Renal cortex interstitium (tissue), 11 donors: ENCODE data around the gene MLLT3. TPM values are rescaled to one million over a fixed set of nuclear protein-coding genes. Genes with fewer than 3 reads are reported as not detected.

Source experiments
- DNase-seq, 11 donors: peaks; one replicate each; pipeline ENCODE4 v3.0.0-alpha.2; 2013; ENCODE audit warnings: low read depth in 9 of 11, low spot score in 4 of 11; ENCODE audit errors: extremely low read depth in 1 of 11
- polyA plus RNA-seq, 3 donors: library from polyadenylated mRNA; unstranded; fragments of 120-200 nt; gene quantifications; one replicate each; pipeline ENCODE4 v1.2.1, GENCODE V29; 2013; ENCODE audit not compliant: insufficient read length in 3 of 3

MLLT3 gene
- polyA plus RNA-seq, 3 donors: 27.5 to 34.1 (median 32.6) TPM

GRCh38 chr9:20570756-20571155, 51.5 kb downstream of the MLLT3 start:
- DNase-seq: no peak

DNA sequence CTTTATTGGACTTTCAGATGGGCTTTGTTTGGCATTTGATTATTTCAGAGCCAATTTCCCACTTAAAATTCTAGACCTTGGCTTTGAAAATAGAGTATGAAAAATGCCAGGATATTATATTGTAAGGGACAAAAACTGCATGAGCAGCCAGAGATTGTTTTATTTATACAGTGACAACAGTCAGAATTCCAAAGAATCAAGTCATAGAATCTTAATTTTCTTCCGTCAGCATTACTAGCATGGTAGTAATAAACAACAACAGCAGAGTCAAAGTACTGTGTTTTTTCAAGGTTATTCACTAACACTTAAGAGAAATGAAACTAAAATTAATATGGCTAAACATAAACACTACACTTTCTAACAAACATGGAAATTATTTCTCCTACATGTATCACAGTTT, 52.2 kb downstream of the MLLT3 start:
- DNase-seq: no peak

- DNase-seq: no peak
Observed at GRCh38 chr9:20569525-20569924, 52.8 kb downstream of the MLLT3 start.

DNA sequence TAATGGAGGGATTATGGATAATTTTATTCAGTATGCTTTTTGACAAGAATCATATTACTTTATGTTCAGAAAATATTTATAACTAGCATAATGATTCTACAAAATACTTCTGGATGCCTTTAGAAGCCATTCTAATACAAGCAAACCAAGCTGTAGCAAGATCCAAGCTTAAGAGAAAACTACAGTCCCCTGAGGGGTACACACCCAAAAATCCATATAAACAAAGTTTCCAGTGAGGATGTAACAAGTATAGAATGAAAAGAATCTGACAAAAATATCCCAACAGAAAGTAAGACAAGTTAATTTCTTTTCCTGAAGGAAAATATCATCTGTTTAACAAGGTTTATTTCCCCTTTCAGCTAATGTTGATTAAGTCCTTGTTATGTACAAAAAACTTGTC, 53.9 kb downstream of the MLLT3 start:
- DNase-seq: no peak

GRCh38 chr9:20566401-20566800, 55.9 kb downstream of the MLLT3 start:
- no peak for DNase-seq

DNA sequence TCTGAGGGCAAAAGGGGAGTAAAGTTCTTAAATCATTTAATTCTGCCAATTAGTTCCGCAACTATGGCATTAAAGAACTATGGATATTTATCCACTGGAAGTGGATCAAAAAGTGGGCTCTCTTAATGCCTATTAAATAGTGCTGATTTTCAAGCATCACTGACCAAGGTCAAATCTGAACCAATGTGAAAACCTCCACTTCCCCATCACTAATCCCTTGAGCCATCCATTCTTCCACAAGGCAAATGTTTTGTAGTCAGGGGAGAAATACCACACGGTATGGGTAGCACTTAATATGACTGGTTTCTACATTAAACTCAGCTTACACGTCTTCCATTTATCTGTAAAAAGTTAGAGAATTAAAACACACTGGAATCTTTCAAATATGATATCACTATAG, 57.6 kb downstream of the MLLT3 start:
- no peak for DNase-seq

- DNase-seq: no peak
Observed at GRCh38 chr9:20563917-20564316, 58.4 kb downstream of the MLLT3 start.

DNA sequence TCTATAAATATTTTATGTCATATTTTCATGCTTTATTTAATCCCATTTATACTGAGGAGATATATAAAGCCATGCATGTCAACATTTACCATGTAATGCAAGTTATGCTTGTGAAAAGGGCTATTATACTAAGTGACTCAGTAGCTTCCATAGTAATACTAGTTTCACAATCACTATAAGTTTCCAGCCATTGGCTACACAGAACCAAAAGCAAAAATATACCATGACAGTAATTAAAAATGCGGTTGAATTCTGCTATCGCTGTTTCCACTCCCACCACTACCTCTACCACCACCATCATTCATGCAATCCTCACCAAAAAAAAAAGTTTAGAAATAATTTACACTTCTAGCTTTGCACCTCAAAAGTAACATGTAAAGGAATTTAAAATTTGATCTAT, 60.2 kb downstream of the MLLT3 start:
- no peak for DNase-seq

GRCh38 chr9:20561531-20561930, 60.8 kb downstream of the MLLT3 start:
- DNase-seq: no peak

DNA sequence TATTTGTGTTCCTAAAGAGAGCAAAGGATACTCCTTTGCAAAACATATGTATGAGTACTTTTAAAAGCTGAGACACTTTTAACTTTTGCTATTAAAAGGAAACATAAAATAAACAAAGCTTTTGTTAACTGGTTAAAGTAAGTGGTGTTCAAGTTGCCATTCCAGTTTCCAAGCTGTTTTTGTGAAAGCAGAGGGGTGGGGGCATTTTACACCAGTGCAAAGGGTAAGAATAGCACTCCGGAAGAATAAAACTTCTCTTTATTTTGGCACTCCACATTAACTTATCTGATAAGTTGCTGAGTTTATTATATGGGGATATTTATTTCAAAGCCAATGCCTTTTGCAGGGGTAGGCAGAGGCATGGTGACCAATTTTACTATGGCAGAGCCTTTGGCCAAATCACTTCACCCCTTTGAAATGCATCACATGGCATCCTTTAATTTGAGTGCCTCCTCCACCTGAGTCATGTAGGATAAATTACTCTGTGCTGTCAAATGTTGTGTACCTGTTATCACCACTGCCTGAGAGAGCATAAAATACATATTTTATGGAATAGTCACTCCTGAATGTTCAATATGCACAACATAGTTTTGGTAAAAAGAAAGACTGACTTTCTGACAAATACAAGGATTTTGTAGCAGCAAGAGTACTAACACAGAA, 62.9 kb downstream of the MLLT3 start:
- no peak for DNase-seq

DNA sequence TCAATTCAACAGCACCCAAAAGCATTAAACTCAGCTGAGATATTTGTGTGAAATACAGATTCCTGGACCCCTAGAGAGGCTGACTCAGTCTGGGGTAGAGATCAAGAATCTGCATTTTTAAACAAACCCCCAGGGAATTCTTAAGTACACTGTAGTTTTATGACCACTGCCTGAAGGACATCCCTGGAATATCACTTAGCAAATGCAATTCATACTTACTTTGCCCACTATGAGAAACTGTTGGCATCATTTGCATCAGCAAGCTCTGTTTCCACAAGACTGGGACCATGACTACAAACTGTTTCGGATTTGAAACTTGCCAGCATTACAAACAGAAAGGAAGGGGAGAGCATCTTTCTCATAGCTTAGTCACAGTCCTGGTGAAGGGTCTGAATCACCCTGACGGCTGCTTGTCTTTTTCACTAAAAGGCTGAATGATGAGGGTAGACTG, 63.7 kb downstream of the MLLT3 start:
- no peak for DNase-seq

DNA sequence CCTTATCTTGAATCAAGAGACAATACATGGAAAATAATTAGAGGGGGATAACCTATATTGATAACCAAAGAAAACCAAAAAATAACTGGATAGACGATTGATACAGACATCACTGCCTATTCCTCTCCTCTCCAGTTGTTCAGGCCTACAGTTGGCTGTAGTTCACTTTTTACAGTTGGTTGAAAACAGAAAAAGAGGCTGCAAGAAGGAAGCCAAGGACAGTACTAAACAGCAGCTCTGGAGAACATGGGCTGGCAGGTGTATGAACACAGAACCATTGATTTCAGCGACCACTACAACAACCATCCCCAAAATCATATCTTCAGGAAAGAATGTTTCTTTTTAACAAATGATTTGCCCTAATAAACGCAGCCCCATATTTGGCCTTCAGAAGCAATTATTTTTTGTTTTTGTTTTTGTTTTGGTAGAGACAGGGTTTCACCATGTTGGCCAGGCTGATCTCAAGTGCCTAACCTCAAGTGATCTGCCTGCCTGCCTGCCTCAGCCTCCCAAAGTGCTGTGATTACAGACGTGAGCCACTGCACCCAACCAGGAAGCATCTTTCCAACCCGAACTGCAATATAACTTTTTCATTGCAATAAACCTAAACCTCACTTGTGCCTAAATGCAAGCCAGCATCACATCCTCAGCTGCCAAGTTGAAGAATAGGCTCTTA, 64.3 kb downstream of the MLLT3 start:
- DNase-seq: no peak

DNA sequence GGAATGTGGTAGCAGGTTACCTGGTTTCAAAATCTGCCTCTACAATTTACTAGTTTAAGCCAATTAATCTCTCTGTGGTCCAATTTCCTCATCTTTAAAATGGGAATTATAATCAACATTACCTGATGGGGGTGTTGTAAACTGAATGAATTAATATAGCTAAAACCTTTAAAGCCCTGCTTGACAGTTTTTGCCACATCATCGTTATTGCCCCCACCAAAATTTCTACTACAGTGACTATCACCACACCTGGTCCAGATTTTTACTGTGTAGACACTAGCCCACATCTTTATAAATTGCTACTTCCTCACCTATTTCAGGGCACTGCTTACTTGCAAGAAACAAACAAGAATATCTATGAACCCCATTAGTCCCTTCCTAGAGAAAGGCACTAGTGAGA, 65.0 kb downstream of the MLLT3 start:
- DNase-seq: no peak

DNA sequence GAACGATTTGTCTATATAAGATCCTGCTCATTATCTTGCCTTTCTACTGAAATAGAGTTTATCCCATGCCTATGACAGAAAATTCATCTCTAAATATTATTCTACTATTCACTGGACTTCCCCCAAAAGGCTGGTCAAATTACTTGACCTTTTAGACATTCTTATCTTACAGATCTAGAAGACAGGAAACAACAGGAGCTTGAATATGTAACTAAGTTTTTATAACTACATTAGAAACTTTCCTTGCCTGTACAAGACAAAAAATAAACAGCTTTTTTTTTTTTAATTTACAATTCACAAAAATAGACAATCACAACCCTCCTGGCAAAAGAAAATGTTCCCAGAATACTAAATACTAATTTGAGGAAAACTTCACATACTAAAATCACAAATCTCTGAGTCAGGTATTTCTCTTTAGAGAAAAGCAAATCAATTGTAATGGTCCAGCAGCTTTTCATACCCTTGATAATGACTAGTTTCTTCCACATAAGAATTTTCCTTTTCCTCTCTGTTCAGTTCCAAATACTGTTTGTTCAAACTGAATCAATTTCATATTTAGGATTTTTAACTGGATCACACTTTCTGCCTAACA, 68.6 kb downstream of the MLLT3 start:
- no peak for DNase-seq

GRCh38 chr9:20552874-20553557, 69.3 kb downstream of the MLLT3 start:
- no peak for DNase-seq

- DNase-seq: peak in 7 of 11 donors; percentile 3 to 65 (median 24)
Observed at GRCh38 chr9:20551835-20552234, 70.5 kb downstream of the MLLT3 start.

GRCh38 chr9:20551236-20551635, 71.1 kb downstream of the MLLT3 start:
- no peak for DNase-seq

- DNase-seq: no peak
Observed at GRCh38 chr9:20550326-20550725, 72.0 kb downstream of the MLLT3 start.

- no peak for DNase-seq
Observed at GRCh38 chr9:20549053-20549452, 73.2 kb downstream of the MLLT3 start.

DNA sequence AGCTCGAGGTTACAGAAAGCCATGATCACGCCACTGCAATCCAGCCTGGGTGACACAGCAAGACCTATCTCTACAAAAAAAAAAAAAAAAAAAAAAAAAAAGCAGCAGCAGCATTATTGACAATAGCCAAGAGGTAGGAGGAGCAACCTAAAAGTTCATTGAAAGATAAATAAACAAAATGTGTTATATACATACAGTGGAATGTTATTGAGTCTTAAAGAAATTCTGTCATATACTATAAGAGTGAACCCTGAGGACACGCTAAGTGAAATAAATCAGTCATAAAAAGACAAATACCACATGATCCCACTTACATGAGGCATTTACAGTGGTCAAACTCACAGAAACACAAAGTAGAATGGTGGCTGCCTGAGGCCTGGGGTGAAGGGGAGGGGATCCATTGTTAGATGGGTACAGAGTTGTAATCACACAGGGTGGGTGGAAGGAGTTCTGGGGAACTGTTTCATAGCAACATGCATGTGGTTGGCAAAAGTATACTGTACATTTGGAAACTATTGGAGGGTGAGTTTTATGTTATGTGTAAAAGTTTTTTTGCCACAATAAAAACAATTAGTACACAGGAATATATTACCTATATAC, 77.2 kb downstream of the MLLT3 start:
- DNase-seq: no peak
